Suppressor macrophage treated with lipopolysaccharide for 1 hour (primary cell): ENCODE results near the gene NEURL3.
A peak's percentile ranks its signal among the peaks of the same experiment; 100 is the strongest.
"Not testable (repeated sequence)": the region's sequence is repeated elsewhere in the genome, so short reads cannot be mapped to it uniquely, and the experiment has no call there.

Source experiments
- DNase-seq, 3 donors: peaks; one replicate each; pipeline ENCODE4 v3.0.0-alpha.2; 2020 to 2022

NEURL3 gene, protein sequence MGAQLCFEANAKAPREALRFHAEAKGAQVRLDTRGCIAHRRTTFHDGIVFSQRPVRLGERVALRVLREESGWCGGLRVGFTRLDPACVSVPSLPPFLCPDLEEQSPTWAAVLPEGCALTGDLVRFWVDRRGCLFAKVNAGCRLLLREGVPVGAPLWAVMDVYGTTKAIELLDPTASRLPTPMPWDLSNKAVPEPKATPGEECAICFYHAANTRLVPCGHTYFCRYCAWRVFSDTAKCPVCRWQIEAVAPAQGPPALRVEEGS

DNA sequence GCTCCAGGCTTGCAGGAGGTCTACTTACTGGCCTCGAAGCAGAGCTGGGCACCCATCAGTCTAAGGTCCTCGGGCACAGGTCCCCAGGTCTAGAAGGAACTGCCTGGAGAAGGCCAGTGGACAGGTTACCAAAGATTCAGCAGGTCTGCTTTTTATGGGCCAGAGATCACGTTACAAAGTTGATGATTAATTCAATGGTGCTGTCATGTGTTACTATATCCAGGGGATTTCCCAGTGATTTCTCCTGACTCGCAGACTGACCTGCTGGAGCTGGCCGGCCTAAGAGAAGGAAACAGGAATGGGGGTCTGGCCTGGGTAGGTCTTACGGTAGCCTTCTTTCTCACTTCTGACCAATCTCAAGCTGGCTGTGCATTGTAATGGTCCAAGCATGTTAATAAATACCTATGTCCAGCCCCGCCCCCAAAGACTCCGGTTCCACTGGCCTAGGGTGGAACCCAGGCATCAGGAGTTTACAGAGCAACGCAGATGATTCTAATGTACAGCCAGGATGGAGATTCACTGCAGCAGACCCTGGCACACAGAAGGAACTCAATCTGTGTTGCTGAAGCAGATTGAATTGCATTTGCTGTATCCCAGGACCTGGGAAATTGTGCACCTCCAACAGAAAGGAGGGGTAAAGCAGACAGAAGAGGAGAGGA, at the start of gene NEURL3:
TSS of gene NEURL3 (minus strand) at position 127 of the 659 bp plus-strand sequence. CDS start at position 56, 71 bp downstream.
- DNase-seq: peak; percentile 85 to 94 (median 89)

DNA sequence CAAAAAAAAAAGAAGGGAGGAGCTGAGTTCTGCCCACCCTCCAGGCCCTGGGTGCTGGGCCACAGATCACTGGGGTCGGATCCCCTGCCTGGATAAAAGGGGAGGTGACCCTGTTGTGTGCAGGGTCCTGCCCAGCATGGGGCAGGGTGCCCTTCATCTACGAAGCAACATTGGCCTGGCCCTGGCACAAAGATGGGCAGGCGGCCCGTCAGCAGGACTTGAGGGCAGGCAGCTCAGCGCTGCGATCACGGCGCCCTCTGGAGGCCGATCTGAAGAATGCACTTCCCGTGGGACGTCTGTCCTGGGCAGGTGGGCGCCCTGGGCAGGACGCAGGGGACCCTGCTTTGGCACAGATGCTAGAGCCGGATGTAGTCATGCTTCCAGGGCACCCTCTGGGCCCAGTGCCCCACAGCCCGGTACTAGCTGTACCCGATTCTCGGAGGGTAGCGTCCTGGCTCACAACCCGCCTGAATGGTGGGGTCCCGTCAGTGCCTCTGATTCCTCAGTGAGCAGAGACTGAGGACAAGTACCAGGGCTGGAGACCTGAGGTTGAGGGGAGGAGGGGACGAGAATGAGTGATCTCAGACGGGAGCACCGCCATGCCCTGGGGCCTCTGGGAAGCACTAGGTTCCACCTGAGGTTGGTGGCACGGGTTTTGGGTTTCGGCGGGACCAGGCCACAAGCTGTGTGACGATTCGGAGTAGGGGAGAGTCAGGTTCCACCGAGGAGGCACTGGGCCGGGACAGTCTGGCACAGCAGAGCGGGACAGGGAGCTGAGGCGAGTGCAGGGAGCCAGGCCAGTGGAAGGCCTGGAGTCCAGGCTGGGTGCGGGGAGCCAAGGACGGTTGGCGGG, 49.4 kb upstream of the NEURL3 start:
- peak; percentile 69 to 81 (median 73) for DNase-seq

DNA sequence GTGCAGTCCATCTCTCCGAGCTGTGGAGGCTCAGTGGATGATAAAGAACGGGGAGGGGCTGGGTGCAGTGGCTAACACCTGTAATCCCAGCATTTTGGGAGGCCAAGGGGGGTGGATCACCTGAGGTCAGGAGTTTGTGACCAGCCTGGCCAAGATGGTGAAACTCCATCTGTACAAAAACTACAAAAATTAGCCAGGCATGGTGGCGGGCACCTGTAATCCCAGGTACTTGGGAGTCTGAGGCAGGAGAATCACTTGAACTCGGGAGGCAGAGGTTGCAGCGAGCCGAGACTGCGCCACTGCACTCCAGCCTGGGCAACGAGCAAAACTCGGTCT, 48.8 kb upstream of the NEURL3 start:
- DNase-seq: not testable (repeated sequence)

DNA sequence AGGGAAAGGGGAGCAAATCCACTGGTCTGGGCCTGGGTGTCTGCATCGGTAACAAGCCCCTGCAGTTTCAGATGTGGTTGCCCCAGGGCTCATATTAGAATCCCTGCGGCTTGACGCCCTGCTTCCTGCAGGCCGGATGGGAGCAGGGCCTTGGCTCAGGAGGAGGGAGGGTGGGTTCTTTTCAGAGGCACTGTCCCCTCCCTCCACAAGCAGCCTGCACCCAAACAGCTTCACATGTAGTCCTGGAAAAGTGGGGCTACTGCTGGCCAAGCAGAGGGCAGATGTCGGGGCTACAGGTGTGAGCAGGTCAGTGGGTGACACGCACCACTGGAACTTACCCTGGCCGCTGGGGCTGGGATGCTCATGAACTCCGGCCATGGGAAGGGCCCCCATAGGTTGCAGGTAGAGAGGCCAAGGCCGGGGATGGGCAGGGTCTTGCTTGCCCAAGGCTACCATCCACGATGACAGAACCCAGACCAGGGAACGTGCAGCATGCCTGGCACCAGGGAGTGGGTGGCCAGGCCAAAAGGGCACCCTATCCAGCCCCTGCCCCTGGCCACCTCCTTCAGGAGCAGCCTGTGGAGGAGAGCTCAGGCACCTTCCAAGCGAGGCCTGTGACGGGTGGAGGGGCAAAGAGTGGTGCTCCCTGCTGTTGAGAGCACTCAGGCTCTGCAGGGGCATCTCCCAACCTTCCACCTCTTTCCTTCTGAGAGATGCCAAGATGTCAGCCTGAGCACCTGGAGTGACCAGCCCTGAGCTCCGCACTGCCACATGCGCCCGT, 48.2 kb upstream of the NEURL3 start:
- no peak for DNase-seq

DNA sequence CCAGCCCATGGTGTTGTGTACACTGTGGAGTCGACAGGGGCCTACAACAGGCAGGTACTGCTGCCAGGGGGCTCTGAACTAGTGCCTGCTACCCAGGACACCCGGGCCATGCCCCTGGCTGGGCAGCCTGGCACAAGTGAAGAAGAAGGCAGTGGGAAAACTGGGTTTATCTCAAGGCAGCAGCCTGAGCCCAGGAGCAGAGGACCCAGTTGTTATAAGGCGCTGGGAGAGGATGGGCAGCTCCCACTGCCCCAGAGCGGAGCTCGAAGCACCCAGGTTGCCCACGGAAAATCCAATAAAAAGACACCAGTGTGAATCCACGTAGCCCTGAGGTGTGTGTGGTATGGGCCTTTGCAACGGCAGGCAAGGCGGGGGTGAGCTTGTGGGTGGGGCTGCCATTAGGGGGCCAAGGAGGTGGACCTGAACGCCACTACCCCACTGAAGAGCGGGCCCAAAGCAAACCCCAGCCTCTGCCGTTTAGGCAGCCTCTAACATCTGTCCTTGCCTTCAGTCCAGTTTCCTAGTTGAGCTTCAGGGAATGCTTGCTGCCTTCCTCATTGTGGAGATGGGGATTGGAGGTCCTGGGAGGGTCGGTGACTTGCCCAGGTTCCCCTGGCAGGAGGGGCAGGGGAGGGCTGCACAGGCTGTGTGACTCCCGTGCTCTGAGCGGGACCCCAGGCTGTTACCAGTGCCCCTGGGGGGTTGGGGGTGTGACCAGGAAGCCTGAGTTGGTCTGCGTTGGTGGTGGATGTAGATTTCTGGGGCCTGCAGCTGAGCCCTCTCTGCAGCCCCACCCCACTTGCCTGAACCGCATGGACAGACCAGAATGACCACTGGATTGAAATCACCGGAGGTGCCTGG, 47.4 kb upstream of the NEURL3 start:
- DNase-seq: no peak

DNA sequence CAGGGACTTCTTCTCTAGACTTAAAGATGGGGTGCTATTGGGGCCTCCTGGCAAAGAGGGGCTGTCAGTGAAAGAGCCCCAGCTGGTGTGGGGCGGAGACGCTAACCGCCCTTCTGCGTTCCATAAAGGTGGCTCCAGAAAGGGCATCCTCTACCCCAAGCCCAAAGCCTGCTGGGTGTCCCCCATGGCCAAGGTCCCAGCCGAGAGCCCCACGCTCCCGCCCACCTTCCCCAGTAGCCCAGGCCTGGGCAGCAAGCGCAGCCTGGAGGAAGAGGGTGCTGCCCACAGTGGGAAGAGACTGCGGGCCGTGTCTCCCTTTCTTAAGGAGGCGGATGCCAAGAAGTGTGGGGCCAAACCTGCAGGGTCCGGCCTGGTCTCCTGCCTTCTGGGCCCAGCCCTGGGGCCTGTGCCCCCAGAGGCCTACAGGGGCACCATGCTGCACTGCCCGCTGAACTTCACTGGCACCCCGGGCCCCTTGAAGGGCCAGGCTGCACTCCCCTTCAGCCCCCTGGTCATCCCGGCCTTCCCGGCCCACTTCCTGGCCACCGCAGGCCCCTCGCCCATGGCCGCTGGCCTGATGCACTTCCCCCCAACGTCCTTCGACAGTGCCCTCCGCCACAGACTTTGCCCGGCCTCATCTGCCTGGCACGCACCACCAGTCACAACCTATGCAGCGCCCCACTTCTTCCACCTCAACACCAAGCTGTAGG, 46.6 kb upstream of the NEURL3 start:
- no peak for DNase-seq

DNA sequence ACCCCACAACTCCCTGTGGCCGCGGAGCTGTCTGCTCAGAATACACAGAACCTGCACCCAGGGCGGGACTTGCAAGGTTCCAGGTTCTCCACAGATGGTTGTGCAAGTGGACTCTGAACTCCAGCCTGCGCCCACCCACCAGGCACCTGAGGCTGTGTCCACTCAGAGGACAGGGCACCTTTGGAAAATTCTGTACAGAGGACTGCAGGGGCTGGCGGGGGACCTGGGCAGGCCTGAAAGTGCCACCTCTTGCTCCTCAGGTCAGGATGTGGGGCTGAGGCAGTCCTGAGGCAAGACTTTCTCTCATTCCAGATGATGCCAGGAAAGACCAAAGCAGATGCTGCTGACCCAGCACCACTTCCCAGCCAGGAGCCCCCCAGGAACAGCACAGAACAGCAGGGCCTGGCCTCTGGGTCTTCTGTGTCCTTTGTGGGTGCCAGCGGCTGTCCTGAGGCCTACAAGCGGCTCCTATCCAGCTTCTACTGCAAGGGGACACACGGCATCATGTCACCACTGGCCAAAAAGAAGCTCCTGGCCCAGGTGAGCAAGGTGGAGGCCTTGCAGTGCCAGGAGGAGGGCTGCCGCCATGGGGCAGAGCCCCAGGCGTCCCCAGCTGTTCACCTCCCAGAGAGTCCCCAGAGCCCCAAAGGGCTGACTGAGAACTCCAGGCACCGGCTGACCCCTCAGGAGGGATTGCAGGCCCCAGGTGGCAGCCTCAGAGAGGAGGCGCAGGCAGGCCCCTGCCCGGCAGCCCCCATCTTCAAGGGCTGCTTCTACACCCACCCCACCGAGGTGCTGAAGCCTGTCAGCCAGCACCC, 45.8 kb upstream of the NEURL3 start:
- no peak for DNase-seq

DNA sequence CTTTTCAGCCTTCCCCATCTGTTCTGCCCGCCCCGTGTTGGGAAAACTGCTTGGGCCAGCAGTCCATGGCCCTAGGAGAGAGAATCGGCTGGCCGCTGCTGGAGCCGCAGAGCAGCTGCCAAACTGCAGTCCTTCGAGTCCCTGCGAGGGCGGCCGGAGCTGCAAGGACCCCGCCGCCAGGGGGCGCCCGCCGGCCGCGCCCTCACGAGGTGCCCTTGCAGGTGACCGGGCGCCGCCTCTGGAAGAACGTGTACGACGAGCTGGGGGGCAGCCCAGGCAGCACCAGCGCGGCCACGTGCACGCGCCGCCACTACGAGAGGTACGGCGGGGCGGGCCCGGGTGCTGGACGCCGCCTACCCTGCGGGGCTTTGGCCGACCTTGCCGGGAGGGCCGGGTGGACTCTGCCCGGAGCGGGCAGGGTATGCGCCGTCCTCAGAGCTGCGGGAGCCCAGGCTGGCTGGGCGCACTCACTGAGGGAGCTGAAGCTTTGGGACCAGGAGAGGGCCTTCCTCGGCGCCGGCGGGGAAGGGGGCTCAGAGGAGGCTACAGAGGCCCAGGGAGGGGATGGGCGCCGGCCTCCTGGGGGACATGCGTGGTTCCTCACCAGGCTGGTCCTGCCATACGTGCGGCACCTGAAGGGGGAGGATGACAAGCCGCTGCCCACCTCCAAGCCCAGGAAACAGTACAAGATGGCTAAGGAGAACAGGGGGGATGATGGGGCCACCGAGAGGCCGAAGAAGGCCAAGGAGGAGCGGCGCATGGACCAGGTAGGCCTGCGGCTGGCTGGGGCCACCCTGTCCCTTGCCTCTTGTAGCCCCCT, 45.0 kb upstream of the NEURL3 start:
- no peak for DNase-seq

DNA sequence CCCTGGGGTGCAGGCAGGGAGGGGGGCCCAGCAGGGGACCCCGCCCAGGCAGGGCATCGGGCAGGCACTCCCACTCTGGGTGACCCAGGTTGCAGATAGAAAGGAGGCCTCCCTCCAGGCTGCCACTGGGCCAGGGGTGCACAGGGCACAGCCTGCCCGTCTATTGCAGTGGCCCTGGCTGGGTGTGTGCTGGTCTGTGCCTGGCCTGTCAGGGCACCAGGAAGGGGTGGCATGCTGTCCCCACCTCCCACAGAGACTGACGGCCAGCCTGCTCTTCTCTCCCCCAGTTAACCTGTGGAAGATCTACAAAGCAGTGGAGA, 44.3 kb upstream of the NEURL3 start:
- DNase-seq: no peak

DNA sequence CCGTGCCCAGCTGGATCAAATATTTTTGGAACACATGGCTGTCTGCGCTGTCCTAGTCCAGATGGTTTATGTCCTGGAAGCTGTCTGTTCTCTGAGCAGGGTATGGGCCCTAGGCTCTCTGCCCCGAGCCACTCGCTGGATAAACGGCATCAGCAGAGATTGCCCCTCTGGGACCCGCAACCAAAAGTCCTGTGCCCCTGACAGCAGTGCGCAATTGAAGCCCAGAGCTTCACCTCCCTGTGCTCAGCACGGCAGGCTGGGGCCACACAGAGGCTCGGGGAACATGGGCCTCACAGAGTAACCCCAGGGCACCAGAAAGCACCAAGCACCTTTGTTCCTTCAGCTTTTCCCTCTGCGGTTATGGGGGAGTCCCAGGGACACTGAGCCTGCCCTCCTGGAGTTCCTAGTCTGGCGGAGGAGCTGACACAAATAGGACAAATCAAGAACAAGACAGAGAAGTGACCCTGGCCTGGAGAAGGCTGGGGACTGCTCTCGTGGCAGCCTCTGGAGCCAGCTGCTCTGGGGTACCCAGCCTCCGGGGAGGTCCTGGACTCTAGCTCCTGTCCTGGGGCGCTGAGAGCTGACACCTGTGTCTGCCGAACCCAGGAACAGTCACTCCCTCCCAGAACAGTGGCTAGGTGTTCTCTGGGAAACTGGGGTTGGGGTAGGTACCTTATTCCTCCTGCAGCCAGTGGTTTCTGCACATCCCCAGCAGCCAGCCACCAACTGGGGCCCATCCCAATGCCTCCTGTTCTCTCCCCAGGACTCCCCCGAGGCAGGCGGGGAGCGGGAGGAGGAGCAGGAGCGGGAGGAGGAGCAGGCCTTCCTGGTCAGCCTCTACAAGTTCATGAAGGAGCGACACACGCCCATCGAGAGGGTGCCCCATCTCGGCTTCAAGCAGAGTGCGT, 43.7 kb upstream of the NEURL3 start:
- no peak for DNase-seq

DNA sequence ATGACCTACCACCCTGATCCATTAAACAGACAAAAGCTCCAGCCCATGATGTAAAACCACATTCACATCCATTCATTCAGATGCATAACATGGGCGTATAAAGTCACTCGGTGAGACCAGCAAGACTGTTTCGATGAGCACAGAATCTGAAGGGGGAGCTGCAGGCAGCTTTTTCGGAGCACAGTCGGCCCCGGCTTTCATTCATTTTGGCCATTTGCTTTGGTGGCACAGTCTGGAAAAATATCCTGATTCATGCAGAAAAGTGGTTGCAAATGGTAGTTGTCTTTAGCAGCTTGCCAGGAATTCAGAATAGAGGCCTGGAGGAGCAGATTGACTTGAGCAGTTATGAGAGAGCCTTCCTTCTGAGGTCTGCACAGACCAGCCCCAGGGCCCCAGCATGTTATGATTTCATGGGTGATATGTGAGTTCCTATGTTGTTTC, 42.6 kb upstream of the NEURL3 start:
- no peak for DNase-seq

DNA sequence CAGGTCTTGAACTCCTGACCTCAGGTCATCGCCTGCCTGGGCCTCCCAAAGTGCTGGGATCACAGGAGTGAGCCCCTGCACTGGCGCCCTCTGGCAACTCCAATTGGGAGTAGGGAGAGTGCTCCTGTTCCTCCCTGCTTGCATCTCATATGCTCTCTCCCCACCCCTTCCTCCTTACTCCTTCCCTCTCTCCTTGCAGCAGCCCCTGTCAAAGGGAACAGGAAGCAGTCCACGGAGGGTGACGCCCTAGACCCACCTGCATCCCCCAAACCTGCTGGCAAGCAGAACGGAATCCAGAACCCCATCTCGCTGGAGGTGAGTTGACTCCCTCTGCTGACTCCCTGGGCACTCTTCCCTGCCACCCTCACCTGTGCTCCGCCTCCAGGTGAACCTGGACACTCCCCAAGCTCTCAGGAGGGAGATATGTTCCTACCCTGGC, 42.1 kb upstream of the NEURL3 start:
- no peak for DNase-seq

DNA sequence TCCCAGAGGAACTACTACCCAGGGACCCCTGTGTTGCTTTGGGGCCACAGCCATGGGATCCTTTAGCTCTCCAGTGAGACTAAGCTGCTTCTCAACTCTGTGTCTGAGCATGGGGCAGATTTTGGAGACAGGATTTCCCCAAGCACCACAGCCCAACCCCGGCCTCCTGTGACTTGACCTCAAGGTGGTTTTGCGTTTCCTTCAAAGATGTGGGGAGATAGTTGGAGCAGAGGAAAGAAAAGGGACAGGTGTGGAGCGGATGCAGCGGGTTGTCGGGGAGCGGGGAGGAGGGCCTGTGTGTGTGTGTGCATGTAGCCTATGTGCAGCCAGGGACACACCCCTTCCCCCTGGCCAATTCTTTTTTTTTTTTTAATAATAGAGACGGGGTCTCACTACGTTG, 41.6 kb upstream of the NEURL3 start:
- DNase-seq: no peak

DNA sequence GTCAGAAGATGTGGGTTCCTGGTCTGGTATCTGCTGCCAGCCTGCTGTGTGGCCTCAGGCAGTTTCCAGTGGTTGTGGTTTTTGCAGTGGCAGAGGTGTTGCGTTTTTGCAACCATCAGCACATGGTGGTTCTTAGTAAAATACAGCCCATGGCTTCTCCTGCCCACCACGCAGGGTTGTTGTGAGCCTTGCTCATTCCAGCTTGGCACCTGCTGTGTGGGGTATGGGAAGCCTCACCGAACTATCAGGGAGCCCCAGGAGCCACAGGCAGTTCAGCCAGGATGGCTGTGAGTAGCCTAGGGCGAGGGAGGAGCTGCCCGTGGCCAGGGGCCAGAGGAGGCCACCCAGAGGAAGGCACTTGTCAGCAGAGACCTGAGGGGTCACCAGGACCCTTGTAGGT, 41.2 kb upstream of the NEURL3 start:
- DNase-seq: no peak

DNA sequence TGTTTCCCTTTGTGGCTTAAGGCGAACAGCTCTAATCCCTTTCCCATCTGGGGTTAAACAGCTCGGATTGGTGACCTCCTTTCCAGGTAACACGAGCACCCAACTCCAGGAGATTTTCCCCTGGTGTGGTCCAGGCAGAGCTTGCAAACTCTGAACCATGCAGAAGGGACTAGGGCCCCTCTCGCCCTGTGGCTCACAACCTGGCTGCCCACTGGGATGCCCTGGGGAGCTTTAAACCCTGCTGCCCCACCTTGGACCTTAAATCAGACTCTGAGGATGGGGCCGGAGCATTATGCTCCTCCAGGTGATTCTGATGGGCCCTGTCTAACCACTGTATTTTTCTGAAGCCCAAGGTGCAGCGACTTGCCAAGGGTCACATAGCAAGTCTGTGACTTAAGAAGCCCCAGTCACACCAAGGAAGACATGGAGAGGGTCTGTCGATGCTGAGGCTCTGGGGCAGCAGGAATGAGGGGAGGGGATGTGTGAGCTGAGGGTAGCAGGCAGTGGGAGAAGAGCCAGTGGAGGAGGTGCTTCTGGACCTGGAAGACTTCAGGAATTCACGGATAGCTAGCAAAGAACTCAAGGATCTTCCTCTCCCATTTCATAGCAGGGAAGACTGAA, 37.3 kb upstream of the NEURL3 start:
- no peak for DNase-seq

DNA sequence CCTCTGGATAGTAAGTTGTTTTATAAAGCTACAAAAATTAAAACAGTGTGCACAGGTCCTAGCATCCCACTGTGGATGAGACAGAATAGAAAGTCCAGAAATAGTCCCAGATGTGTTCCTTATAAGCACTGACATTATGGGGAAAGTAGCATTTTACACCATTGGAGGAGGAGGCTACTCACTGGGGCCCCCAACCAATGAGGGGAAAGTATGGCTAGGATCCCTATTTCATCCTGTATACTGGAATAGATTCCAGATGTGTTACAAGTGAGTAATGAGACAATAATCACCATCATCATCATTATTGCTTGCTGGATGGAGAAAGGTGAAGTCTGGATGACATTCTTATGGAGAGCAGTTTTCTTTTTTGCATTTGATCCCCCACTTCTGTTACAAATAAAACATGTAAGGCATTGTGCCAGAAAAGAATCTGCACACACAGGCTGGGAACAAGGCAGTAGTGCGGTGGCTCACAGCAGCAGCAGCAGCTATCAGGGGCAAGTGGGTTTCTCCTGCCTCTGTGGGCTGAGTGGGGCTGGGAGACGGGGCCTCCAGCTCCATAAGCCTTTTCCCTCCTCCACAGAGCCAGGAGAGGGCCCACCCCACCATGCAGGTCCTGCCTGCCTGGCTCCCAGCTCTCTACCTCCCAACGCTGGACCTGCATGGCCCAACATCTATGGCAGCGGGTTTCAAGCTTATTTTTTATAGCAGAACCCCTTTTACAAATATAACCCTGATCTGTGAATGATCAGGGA, 36.4 kb upstream of the NEURL3 start:
- DNase-seq: no peak

DNA sequence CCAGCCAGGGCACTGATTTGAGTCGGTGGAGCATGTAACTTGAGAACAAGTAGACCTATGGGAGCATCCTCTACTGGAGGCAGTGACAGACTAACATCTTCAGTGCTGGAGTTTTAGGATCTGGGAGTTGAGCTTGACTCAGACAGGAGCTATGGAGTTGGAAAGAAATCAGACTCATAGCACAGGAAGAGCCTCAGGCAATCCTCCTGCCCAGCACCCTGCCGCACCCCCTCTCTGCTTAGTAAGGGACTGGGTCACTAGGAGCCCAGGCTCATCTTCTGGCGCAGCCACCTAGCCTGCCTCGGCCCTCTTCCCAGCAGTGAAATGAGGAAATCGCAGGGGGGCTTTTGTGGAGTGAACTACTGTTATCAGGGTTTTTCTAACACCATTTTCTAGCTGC, 35.0 kb upstream of the NEURL3 start:
- no peak for DNase-seq
